Measurements from ENCODE around the gene MT1A.
"Not testable (repeated sequence)": the region's sequence is repeated elsewhere in the genome, so short reads cannot be mapped to it uniquely, and the experiment has no call there.

The MT1A gene

DNA sequence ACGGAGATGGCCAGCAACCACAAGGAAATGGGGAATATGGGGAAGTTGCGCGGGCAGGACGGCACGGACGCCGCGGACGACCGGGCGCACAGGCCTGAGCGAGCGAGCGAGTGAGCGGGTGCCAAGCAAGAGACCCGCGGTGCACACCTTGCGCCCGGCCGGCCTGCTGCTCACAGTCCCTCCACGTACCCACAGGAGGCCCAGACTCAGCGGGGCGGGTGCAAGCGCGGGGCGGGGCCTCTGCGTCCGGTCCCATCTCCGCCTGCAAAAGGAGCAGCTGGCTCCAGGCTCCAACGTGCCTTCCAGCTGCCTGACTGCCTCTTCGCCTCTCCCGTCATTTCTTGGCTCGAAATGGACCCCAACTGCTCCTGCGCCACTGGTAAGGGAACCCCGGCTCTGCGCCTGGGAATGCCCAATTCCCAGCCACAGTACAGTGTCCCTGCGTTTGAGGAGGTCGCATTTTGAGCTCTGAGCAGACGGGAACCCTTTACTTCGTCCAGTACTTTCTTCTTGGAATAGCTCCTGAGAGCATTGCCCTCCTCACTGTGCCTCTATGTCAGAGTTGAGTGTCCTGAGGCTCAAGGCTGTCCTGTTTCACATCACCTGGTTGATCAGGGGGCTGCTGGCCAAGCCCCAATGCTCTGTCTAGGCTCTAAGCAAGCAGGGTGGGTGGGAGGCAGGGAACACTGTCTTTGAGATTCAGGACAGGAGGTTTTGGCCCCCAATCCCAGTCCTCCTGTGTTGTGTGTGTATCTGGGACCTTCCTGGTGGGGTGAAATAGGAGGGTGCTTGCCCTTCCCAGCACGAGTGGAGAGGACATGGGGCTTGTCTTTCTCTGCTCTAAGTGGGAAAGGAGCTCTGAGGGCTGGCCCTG is 21.0 kb upstream of the MT1A start:
- TF ChIP-seq EZH2phosphoT487 (IDR thresholded peaks at IDR 0.05; ENCODE audit: low read length) (no peak), EZH2 (optimal IDR thresholded peaks at IDR 0.05; ENCODE audit: low read depth, low read length) (no peak)
- TF ChIP-seq, protein P1, sequence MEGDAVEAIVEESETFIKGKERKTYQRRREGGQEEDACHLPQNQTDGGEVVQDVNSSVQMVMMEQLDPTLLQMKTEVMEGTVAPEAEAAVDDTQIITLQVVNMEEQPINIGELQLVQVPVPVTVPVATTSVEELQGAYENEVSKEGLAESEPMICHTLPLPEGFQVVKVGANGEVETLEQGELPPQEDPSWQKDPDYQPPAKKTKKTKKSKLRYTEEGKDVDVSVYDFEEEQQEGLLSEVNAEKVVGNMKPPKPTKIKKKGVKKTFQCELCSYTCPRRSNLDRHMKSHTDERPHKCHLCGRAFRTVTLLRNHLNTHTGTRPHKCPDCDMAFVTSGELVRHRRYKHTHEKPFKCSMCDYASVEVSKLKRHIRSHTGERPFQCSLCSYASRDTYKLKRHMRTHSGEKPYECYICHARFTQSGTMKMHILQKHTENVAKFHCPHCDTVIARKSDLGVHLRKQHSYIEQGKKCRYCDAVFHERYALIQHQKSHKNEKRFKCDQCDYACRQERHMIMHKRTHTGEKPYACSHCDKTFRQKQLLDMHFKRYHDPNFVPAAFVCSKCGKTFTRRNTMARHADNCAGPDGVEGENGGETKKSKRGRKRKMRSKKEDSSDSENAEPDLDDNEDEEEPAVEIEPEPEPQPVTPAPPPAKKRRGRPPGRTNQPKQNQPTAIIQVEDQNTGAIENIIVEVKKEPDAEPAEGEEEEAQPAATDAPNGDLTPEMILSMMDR (IDR thresholded peaks at IDR 0.05; ENCODE audit: low read length): no peak

GRCh38 chr16:56618138-56618537 is 20.3 kb upstream of the MT1A start:
- H3K4me2 ChIP-seq (ENCODE audit: low read depth, low read length): no peak overlapping the region
- H2AFZ ChIP-seq (ENCODE audit: low read length): no peak overlapping the region
- no peaks in the 10 kb centered on the region for H3K4me1 ChIP-seq (ENCODE audit: low read length)
- no peaks in the 10 kb centered on the region for H4K20me1 ChIP-seq (ENCODE audit: insufficient read depth, low read length)
- no peaks in the 10 kb centered on the region for H3K79me2 ChIP-seq (ENCODE audit: low read length)
- no peaks in the 10 kb centered on the region for H3K9me2 ChIP-seq (replicated peaks; ENCODE audit: insufficient read depth, low read length)
- DNase-seq: no peak
- TF ChIP-seq, protein P1 (IDR thresholded peaks at IDR 0.05; ENCODE audit: low read length): no peak
- TF ChIP-seq EZH2phosphoT487 (IDR thresholded peaks at IDR 0.05; ENCODE audit: low read length) (no peak), EZH2 (optimal IDR thresholded peaks at IDR 0.05; ENCODE audit: low read depth, low read length) (no peak)
- no peaks in the 10 kb centered on the region for H3K36me3 ChIP-seq (replicated peaks; ENCODE audit: insufficient read depth, low read length)
- H3K27ac ChIP-seq (ENCODE audit: low read length): no peak overlapping the region
- H3K9ac ChIP-seq (ENCODE audit: low read length): no peak overlapping the region
- H3K9me3 ChIP-seq (replicated peaks; ENCODE audit: insufficient read depth, low read length): no peaks in the 10 kb centered on the region
- no peaks in the 10 kb centered on the region for H3F3A ChIP-seq (ENCODE audit: insufficient read depth, low read length)
- H3K4me3 ChIP-seq (ENCODE audit: low read length): no peak overlapping the region
- peaks cover 33% of the 10 kb centered on the region for H3K27me3 ChIP-seq (replicated peaks; ENCODE audit: insufficient read depth, low read length)

More for the DNA sequence above, 21.0 kb upstream of the MT1A start:
- Histone ChIP-seq H3K9me3 (replicated peaks; ENCODE audit: insufficient read depth, low read length) (no peaks in the 10 kb centered on the region), H3K79me2 (ENCODE audit: low read length) (no peaks in the 10 kb centered on the region), H3K4me1 (ENCODE audit: low read length) (no peaks in the 10 kb centered on the region), H3K27ac (ENCODE audit: low read length) (no peak overlapping the region), H2AFZ (ENCODE audit: low read length) (no peak overlapping the region), H3K4me3 (ENCODE audit: low read length) (no peak overlapping the region), H3K36me3 (replicated peaks; ENCODE audit: insufficient read depth, low read length) (no peaks in the 10 kb centered on the region), H3K27me3 (replicated peaks; ENCODE audit: insufficient read depth, low read length) (peaks cover 33% of the 10 kb centered on the region), H4K20me1 (ENCODE audit: insufficient read depth, low read length) (no peaks in the 10 kb centered on the region), H3K4me2 (ENCODE audit: low read depth, low read length) (no peak overlapping the region), H3K9ac (ENCODE audit: low read length) (no peak overlapping the region), H3F3A (ENCODE audit: insufficient read depth, low read length) (no peaks in the 10 kb centered on the region), H3K9me2 (replicated peaks; ENCODE audit: insufficient read depth, low read length) (no peaks in the 10 kb centered on the region)
- no peak for DNase-seq

DNA sequence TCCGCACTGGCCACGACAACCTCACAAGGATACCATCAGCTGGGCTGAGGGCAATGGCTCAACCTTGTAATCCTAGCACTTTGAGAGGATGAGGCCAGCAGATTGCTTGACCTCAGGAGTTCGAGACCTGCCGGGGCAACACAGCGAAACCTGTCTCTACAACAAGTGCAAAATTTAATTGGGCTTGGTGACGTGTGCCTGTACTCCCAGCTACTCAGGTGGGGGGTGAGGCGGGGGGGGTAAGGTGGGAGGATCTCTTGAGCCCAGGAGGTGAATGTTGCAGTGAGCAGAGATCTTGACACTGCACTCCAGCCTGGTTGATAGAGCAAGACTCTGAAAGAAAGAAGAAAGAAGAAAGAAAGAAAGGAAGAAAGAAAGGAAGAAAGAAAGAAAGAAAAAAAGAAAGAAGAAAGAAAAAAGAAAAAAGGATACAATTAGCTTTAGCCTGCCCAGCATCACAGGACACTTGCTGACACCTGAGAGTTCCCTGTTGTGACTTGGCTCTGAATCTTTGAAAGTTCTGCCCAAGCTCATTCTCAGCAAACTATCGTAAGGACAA is 18.0 kb upstream of the MT1A start:
- Histone ChIP-seq H3F3A (ENCODE audit: insufficient read depth, low read length) (no peaks in the 10 kb centered on the region), H4K20me1 (ENCODE audit: insufficient read depth, low read length) (no peaks in the 10 kb centered on the region), H3K27ac (ENCODE audit: low read length) (no peak overlapping the region), H3K4me2 (ENCODE audit: low read depth, low read length) (no peak overlapping the region), H3K9me2 (replicated peaks; ENCODE audit: insufficient read depth, low read length) (no peaks in the 10 kb centered on the region), H3K27me3 (replicated peaks; ENCODE audit: insufficient read depth, low read length) (peaks cover 40% of the 10 kb centered on the region), H3K79me2 (ENCODE audit: low read length) (no peaks in the 10 kb centered on the region), H3K9me3 (replicated peaks; ENCODE audit: insufficient read depth, low read length) (no peaks in the 10 kb centered on the region), H3K4me3 (ENCODE audit: low read length) (no peak overlapping the region), H3K9ac (ENCODE audit: low read length) (no peak overlapping the region), H3K4me1 (ENCODE audit: low read length) (no peaks in the 10 kb centered on the region), H3K36me3 (replicated peaks; ENCODE audit: insufficient read depth, low read length) (no peaks in the 10 kb centered on the region), H2AFZ (ENCODE audit: low read length) (no peak overlapping the region)
- TF ChIP-seq EZH2 (optimal IDR thresholded peaks at IDR 0.05; ENCODE audit: low read depth, low read length) (no peak), EZH2phosphoT487 (IDR thresholded peaks at IDR 0.05; ENCODE audit: low read length) (no peak)
- TF ChIP-seq, protein P1 (IDR thresholded peaks at IDR 0.05; ENCODE audit: low read length): no peak
- DNase-seq: no peak

DNA sequence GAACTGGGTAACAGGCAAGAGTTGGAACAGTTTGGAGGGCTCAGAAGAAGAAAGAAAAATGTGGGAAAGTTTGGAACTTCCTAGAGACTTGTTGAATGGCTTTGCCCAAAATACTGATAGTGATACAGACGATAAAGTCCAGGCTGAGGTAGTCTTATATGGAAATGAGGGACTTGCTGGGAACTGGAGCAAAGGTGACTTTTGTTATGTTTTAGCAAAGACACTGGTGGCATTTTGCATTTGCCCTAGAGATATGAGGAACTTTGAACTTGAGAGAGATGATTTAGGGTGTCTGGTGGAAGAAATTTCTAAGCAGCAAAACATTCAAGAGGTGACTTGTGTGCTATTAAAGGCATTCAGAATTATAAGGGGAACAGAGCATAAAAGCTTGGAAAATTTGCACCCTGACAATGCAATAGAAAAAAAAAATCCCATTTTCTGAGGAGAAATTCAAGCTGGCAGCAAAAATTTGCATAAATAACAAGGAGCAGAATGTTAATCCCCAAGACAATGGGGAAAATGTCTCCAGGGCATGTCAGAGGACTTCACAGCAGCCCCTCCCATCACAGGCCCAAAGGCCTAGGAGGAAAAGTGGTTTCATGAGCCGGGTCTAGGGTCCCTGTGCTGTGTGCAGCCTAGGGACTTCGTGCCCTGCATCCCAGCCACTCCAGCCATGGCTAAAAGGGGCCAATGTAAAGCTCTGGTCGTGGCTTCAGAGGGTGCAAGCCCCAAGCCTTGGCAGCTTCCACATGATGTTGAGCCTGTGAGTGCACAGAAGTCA is 16.6 kb upstream of the MT1A start:
- H3K9ac ChIP-seq (ENCODE audit: low read length); H3K36me3 ChIP-seq (replicated peaks; ENCODE audit: insufficient read depth, low read length); H4K20me1 ChIP-seq (ENCODE audit: insufficient read depth, low read length); H3K9me2 ChIP-seq (replicated peaks; ENCODE audit: insufficient read depth, low read length); H3F3A ChIP-seq (ENCODE audit: insufficient read depth, low read length); H3K4me3 ChIP-seq (ENCODE audit: low read length); H3K27ac ChIP-seq (ENCODE audit: low read length); DNase-seq; H3K4me2 ChIP-seq (ENCODE audit: low read depth, low read length); H2AFZ ChIP-seq (ENCODE audit: low read length); H3K79me2 ChIP-seq (ENCODE audit: low read length); H3K4me1 ChIP-seq (ENCODE audit: low read length); H3K9me3 ChIP-seq (replicated peaks; ENCODE audit: insufficient read depth, low read length): not testable (repeated sequence)
- peaks cover 47% of the 10 kb centered on the region for H3K27me3 ChIP-seq (replicated peaks; ENCODE audit: insufficient read depth, low read length)

DNA sequence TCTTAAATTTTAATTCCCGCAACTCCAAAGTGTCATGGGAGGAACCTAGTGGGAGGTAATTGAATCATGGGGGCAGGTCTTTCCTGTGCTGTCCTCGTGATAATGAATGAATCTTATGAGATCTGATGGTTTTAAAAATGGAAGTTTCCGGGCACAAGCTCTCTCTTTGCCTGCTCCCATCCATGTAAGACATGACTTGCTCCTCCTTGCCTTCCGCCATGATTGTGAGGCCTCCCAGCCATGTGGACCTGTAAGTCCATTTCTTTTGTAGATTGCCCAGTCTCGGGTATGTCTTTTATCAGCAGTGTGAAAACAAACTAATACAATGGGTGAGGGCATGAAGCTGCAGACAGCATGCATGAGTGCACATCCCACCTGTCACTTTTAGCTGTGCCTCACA is 15.3 kb upstream of the MT1A start:
- not testable (repeated sequence) for H3K9ac ChIP-seq (ENCODE audit: low read length); H3K36me3 ChIP-seq (replicated peaks; ENCODE audit: insufficient read depth, low read length); H2AFZ ChIP-seq (ENCODE audit: low read length); H3K9me2 ChIP-seq (replicated peaks; ENCODE audit: insufficient read depth, low read length); H3K9me3 ChIP-seq (replicated peaks; ENCODE audit: insufficient read depth, low read length); H3K4me2 ChIP-seq (ENCODE audit: low read depth, low read length); H4K20me1 ChIP-seq (ENCODE audit: insufficient read depth, low read length); H3K4me3 ChIP-seq (ENCODE audit: low read length); H3F3A ChIP-seq (ENCODE audit: insufficient read depth, low read length); H3K79me2 ChIP-seq (ENCODE audit: low read length); H3K4me1 ChIP-seq (ENCODE audit: low read length); H3K27ac ChIP-seq (ENCODE audit: low read length); DNase-seq
- H3K27me3 ChIP-seq (replicated peaks; ENCODE audit: insufficient read depth, low read length): peaks cover 40% of the 10 kb centered on the region

All from MM.1S (cell line).